ENCODE data around the gene NUP85. TPM values are rescaled to one million over a fixed set of nuclear protein-coding genes. Genes with fewer than 3 reads are reported as not detected.

The NUP85 gene
- total and polyA plus RNA-seq, 2 experiments from 2014 or later: 59.4 to 114 TPM

DNA sequence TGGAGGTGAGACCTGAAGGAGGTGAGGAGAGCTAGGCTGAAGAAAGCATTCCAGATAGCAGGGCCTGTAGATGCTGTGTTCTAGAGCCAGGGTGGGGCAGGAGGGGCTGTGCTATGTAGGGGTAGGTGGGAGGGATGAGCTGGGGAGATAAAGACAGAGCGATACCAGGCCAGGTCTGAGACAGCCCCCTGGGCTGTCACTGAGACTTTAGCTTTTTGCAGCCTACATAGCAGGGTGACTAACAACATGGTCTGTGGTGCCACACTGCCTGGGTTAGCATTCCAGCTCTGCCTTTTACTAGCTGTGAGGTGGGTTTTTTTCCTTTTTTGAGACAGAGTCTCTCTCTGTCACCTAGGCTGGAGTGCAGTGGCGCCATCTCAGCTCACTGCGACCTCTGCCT, 14.3 kb downstream of the NUP85 start:
- no peaks in the 10 kb centered on the region for H3K27me3 ChIP-seq (ENCODE audit: insufficient read depth)
- H3K36me3 Mint-ChIP-seq (ENCODE audit: low read depth): peaks cover 71% of the 10 kb centered on the region
- H3K4me3 ChIP-seq: no peak overlapping the region
- H4K20me1 ChIP-seq (replicated peaks; ENCODE audit: insufficient read depth): peaks cover 7% of the 10 kb centered on the region
- ATAC-seq (no peak), DNase-seq (ENCODE audit: low spot score) (no peak)
- H2AFZ ChIP-seq: no peak overlapping the region
- 0 out of 2 replicates have a peak, but pooled peaks cover 14% of the 10 kb centered on the region for H3F3A ChIP-seq (replicated peaks; ENCODE audit: low read depth)
- no peaks in the 10 kb centered on the region for H3K4me1 Mint-ChIP-seq
- H3K79me2 ChIP-seq (replicated peaks; ENCODE audit: insufficient read depth): 0 out of 2 replicates have a peak, but pooled peaks cover 4% of the 10 kb centered on the region
- no peaks in the 10 kb centered on the region for H3K27me3 Mint-ChIP-seq (ENCODE audit: insufficient read depth, low read depth, poor library complexity)
- H3K27ac Mint-ChIP-seq: no peak overlapping the region
- no peak overlapping the region for H3K4me3 Mint-ChIP-seq
- H3K4me2 ChIP-seq: no peak overlapping the region
- no peak overlapping the region for H3K27ac ChIP-seq (ENCODE audit: low read depth)
- TF ChIP-seq, protein P1, sequence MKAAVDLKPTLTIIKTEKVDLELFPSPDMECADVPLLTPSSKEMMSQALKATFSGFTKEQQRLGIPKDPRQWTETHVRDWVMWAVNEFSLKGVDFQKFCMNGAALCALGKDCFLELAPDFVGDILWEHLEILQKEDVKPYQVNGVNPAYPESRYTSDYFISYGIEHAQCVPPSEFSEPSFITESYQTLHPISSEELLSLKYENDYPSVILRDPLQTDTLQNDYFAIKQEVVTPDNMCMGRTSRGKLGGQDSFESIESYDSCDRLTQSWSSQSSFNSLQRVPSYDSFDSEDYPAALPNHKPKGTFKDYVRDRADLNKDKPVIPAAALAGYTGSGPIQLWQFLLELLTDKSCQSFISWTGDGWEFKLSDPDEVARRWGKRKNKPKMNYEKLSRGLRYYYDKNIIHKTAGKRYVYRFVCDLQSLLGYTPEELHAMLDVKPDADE (IDR thresholded peaks at IDR 0.05): no peak
- TF ChIP-seq, protein P2, sequence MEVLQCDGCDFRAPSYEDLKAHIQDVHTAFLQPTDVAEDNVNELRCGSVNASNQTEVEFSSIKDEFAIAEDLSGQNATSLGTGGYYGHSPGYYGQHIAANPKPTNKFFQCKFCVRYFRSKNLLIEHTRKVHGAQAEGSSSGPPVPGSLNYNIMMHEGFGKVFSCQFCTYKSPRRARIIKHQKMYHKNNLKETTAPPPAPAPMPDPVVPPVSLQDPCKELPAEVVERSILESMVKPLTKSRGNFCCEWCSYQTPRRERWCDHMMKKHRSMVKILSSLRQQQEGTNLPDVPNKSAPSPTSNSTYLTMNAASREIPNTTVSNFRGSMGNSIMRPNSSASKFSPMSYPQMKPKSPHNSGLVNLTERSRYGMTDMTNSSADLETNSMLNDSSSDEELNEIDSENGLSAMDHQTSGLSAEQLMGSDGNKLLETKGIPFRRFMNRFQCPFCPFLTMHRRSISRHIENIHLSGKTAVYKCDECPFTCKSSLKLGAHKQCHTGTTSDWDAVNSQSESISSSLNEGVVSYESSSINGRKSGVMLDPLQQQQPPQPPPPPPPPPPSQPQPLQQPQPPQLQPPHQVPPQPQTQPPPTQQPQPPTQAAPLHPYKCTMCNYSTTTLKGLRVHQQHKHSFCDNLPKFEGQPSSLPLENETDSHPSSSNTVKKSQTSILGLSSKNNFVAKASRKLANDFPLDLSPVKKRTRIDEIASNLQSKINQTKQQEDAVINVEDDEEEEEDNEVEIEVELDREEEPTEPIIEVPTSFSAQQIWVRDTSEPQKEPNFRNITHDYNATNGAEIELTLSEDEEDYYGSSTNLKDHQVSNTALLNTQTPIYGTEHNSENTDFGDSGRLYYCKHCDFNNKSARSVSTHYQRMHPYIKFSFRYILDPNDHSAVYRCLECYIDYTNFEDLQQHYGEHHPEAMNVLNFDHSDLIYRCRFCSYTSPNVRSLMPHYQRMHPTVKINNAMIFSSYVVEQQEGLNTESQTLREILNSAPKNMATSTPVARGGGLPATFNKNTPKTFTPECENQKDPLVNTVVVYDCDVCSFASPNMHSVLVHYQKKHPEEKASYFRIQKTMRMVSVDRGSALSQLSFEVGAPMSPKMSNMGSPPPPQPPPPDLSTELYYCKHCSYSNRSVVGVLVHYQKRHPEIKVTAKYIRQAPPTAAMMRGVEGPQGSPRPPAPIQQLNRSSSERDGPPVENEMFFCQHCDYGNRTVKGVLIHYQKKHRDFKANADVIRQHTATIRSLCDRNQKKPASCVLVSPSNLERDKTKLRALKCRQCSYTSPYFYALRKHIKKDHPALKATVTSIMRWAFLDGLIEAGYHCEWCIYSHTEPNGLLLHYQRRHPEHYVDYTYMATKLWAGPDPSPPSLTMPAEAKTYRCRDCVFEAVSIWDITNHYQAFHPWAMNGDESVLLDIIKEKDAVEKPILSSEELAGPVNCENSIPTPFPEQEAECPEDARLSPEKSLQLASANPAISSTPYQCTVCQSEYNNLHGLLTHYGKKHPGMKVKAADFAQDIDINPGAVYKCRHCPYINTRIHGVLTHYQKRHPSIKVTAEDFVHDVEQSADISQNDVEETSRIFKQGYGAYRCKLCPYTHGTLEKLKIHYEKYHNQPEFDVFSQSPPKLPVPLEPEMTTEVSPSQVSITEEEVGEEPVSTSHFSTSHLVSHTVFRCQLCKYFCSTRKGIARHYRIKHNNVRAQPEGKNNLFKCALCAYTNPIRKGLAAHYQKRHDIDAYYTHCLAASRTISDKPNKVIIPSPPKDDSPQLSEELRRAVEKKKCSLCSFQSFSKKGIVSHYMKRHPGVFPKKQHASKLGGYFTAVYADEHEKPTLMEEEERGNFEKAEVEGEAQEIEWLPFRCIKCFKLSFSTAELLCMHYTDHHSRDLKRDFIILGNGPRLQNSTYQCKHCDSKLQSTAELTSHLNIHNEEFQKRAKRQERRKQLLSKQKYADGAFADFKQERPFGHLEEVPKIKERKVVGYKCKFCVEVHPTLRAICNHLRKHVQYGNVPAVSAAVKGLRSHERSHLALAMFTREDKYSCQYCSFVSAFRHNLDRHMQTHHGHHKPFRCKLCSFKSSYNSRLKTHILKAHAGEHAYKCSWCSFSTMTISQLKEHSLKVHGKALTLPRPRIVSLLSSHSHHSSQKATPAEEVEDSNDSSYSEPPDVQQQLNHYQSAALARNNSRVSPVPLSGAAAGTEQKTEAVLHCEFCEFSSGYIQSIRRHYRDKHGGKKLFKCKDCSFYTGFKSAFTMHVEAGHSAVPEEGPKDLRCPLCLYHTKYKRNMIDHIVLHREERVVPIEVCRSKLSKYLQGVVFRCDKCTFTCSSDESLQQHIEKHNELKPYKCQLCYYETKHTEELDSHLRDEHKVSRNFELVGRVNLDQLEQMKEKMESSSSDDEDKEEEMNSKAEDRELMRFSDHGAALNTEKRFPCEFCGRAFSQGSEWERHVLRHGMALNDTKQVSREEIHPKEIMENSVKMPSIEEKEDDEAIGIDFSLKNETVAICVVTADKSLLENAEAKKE (CRISPR knock-in tag; IDR thresholded peaks at IDR 0.05): no peak
- no peak for TF ChIP-seq ZNF331 (CRISPR knock-in tag; IDR thresholded peaks at IDR 0.05; ENCODE audit: low read depth)
- no peak for TF ChIP-seq EZH2 (IDR thresholded peaks at IDR 0.05; ENCODE audit: low read depth, unreplicated experiment)
- TF ChIP-seq NANOG (IDR thresholded peaks at IDR 0.05; ENCODE audit: borderline replicate concordance): no peak
- TF ChIP-seq JUNB (IDR thresholded peaks at IDR 0.05; ENCODE audit: unreplicated experiment): no peak
- no peak for TF ChIP-seq EZH2phosphoT487 (IDR thresholded peaks at IDR 0.05; ENCODE audit: unreplicated experiment)
- no peak for TF ChIP-seq CREB1 (CRISPR knock-in tag; IDR thresholded peaks at IDR 0.05; ENCODE audit: low read depth)
- TF ChIP-seq POLR2AphosphoS5 (IDR thresholded peaks at IDR 0.05; ENCODE audit: low read depth): no peak
- no peaks in the 10 kb centered on the region for H3K4me1 ChIP-seq (ENCODE audit: insufficient read depth)
- peaks cover 49% of the 10 kb centered on the region for H3K36me3 ChIP-seq (ENCODE audit: insufficient read depth)
- no peaks in the 10 kb centered on the region; the same call in 2 of the 3 replicates for H3K9me3 Mint-ChIP-seq
- H3K9me2 ChIP-seq (ENCODE audit: insufficient read depth): no peaks in the 10 kb centered on the region

All from GM23338 (cell line).